GM23248 (cell line): ENCODE results near the gene MYADML2.

Source experiments
- EZH2 ChIP-seq: fragments of 200-600 bp; sonication (generic); IDR thresholded peaks from 2 replicates; pipeline ENCODE4 v1.6.1; 2018; ENCODE audit warnings: antibody characterized with exemption, mild to moderate bottlenecking; ENCODE audit not compliant: insufficient read depth, poor library complexity, severe bottlenecking
- EZH2phosphoT487 ChIP-seq: fragments of 200-600 bp; sonication (generic); IDR thresholded peaks from 2 replicates; pipeline ENCODE4 v1.6.1; 2018; ENCODE audit warnings: antibody characterized with exemption, moderate library complexity, mild to moderate bottlenecking, low read depth; ENCODE audit not compliant: insufficient read depth

DNA sequence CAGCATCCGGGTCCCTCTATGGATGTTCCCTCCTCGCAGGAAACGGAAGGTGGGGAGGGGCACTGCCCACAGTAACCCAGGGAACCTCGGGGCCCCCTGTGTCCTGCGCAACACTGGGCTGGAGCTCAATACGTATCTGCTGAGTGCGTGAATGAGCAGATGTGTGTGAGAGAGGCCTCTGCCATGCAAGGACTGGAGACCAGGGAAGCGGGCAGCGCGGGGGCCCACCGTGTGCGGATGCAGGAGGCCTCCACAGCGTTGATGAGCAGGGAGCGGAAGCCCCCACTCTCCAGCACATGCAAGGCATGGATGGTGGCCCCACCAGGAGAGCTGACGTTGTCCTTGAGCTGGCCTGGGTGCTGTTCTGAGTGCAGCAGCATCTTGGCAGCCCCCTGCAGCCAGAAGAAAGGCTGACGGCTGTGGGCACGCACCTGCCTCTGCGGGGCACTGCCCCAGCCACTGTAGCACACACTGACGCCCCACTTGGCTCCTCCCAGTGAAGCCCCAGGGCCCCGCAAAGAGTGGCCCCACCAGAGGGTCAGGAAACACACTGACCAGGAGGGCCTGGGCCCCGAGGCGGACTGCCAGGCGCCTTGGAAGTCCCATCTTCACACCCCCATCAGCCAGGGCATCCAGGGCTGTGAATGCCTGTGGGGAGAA, 12.8 kb downstream of the MYADML2 start:
- TF ChIP-seq EZH2phosphoT487 (no peak), EZH2 (no peak)
